Measurements from ENCODE around the gene FBN1. TPM values are rescaled to one million over a fixed set of nuclear protein-coding genes. Genes with fewer than 3 reads are reported as not detected.

Gene FBN1
- total RNA-seq, 2 donors from 2014 or later = 258 to 300 TPM

DNA sequence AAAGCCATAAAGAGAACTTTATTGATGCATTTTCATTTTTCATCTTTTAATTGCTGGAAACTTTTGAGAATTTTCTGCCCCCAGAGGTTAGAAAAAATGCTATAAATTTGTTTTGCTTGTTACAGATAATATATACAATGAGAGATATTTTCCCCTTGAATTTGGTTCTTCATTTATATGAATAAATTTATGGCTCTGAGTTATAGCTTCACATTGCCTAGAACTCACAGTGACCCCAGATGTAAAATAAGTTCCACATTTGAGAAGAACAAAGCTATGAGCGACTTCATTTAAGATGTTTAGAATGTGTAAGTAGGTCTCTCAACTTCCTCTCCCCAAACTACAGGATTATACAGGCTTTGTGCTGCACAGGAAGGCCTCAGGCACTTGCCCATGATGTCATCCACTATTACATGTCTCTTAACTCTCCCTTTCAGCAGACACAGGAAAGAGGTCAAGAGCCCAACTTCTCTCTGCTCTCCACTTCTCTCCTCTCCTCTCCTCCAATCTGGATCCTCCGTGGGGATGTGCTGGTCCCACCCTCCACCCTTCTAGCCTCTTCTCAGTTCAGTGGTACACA lies 221.5 kb downstream of the FBN1 start:
- no peak for TF ChIP-seq CTCF (IDR thresholded peaks at IDR 0.05)
- no peaks in the 10 kb centered on the region for H3K9me3 ChIP-seq
- H3K27ac ChIP-seq = no peak overlapping the region
- DNase-seq (ENCODE audit: low spot score) = no peak
- no peak overlapping the region for H3K4me3 ChIP-seq
- H3K27me3 ChIP-seq (replicated peaks; ENCODE audit: insufficient read depth) = no peaks in the 10 kb centered on the region
- no peak for ATAC-seq (ENCODE audit: insufficient number of reproducible peaks, low FRiP score, low read depth)
- H3K4me1 ChIP-seq (ENCODE audit: control insufficient read depth in 1 of 2, low read depth in 2 of 2) = peaks cover 7 to 24% of the 10 kb centered on the region in 2 donors
- peaks cover 27% of the 10 kb centered on the region for H3K36me3 ChIP-seq

DNA sequence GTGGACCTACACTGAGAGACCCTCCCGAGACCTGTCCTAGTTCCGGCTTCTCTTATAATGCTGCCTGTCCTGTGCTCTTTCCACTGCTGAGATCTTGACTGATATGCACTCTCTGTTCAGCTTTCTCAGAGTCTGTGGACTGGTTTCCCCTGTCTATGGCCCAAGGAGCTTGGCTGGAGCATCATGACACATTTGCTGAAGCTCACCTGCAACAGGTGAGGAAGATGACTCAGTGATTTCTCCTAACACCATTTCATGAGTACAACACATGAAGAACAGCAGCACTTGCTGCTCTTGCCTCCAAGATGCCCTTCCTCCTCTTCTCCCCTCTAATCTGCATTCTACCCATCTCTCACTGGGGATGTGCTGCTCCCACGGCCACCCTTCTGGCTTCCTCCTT lies 222.2 kb downstream of the FBN1 start:
- ATAC-seq (ENCODE audit: insufficient number of reproducible peaks, low FRiP score, low read depth) = no peak

GRCh38 chr15:48422401-48422800 lies 223.1 kb downstream of the FBN1 start:
- no peak for TF ChIP-seq CTCF (IDR thresholded peaks at IDR 0.05)
- DNase-seq (ENCODE audit: low spot score) (no peak), ATAC-seq (ENCODE audit: insufficient number of reproducible peaks, low FRiP score, low read depth) (no peak)
- H3K36me3 ChIP-seq = peaks cover 31% of the 10 kb centered on the region
- peaks cover 14 to 40% of the 10 kb centered on the region in 2 donors for H3K4me1 ChIP-seq (ENCODE audit: control insufficient read depth in 1 of 2, low read depth in 2 of 2)
- H3K27me3 ChIP-seq (replicated peaks; ENCODE audit: insufficient read depth) = no peaks in the 10 kb centered on the region
- no peak overlapping the region for H3K27ac ChIP-seq
- H3K9me3 ChIP-seq = no peaks in the 10 kb centered on the region
- H3K4me3 ChIP-seq = no peak overlapping the region

More for the DNA sequence above, 222.2 kb downstream of the FBN1 start:
- no peak for TF ChIP-seq CTCF (IDR thresholded peaks at IDR 0.05)
- Histone ChIP-seq H3K4me3 (no peak overlapping the region), H3K27me3 (replicated peaks; ENCODE audit: insufficient read depth) (no peaks in the 10 kb centered on the region), H3K27ac (no peak overlapping the region), H3K36me3 (peaks cover 31% of the 10 kb centered on the region), H3K9me3 (no peaks in the 10 kb centered on the region), H3K4me1 (ENCODE audit: control insufficient read depth in 1 of 2, low read depth in 2 of 2) (peaks cover 13 to 30% of the 10 kb centered on the region in 2 donors)
- no peak for DNase-seq (ENCODE audit: low spot score)

GRCh38 chr15:48421362-48421761 lies 224.1 kb downstream of the FBN1 start:
- Histone ChIP-seq H3K4me1 (ENCODE audit: control insufficient read depth in 1 of 2, low read depth in 2 of 2) (peaks cover 14 to 47% of the 10 kb centered on the region in 2 donors), H3K4me3 (no peak overlapping the region), H3K27me3 (replicated peaks; ENCODE audit: insufficient read depth) (no peaks in the 10 kb centered on the region), H3K27ac (peak overlapping the region in 1 of 2 donors; percentile 7), H3K9me3 (no peaks in the 10 kb centered on the region), H3K36me3 (peaks cover 31% of the 10 kb centered on the region)
- TF ChIP-seq CTCF (IDR thresholded peaks at IDR 0.05) = no peak
- ATAC-seq (ENCODE audit: insufficient number of reproducible peaks, low FRiP score, low read depth) (no peak), DNase-seq (ENCODE audit: low spot score) (no peak)

DNA sequence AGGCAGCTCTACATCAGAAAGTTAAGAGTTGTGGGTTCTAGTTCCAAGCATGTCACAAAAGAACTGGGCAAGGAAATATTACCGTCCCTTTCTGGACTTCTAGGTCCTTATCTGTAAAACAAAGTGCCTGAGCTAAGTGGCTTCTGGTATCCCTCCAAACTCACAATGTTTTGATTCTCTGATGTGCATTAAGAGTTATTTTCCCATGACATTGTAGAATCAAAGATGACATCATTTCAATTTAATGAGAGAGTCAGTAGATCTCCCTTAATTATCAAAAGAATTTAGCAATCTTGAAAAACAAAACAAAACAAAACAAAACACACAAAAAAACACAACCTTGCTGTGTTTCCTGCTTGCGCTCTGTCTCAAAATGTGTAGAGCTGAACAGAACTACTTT lies 225.6 kb downstream of the FBN1 start:
- peaks cover 25% of the 10 kb centered on the region for H3K36me3 ChIP-seq
- H3K27me3 ChIP-seq (replicated peaks; ENCODE audit: insufficient read depth) = no peaks in the 10 kb centered on the region
- H3K27ac ChIP-seq = peak overlapping the region; percentile 18 to 22
- no peak for TF ChIP-seq CTCF (IDR thresholded peaks at IDR 0.05)
- ATAC-seq (ENCODE audit: insufficient number of reproducible peaks, low FRiP score, low read depth) (no peak), DNase-seq (ENCODE audit: low spot score) (no peak)
- H3K4me3 ChIP-seq = no peak overlapping the region
- H3K9me3 ChIP-seq = no peaks in the 10 kb centered on the region
- peaks cover 14 to 61% of the 10 kb centered on the region in 2 donors for H3K4me1 ChIP-seq (ENCODE audit: control insufficient read depth in 1 of 2, low read depth in 2 of 2)
